ENCODE measurements around the gene SH3GL1.
A peak's percentile ranks its signal among the peaks of the same experiment; 100 is the strongest.

The SH3GL1 gene

GRCh38 chr19:4372165-4373012, 28.0 kb downstream of the SH3GL1 start:
- H3K4me3 ChIP-seq (ENCODE audit: control insufficient read depth, low read depth, low read length), result no peak overlapping the region
- TF ChIP-seq, protein P1, sequence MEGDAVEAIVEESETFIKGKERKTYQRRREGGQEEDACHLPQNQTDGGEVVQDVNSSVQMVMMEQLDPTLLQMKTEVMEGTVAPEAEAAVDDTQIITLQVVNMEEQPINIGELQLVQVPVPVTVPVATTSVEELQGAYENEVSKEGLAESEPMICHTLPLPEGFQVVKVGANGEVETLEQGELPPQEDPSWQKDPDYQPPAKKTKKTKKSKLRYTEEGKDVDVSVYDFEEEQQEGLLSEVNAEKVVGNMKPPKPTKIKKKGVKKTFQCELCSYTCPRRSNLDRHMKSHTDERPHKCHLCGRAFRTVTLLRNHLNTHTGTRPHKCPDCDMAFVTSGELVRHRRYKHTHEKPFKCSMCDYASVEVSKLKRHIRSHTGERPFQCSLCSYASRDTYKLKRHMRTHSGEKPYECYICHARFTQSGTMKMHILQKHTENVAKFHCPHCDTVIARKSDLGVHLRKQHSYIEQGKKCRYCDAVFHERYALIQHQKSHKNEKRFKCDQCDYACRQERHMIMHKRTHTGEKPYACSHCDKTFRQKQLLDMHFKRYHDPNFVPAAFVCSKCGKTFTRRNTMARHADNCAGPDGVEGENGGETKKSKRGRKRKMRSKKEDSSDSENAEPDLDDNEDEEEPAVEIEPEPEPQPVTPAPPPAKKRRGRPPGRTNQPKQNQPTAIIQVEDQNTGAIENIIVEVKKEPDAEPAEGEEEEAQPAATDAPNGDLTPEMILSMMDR (conservative IDR thresholded peaks at IDR 0.05; ENCODE audit: control insufficient read depth, insufficient read depth, low read depth, low read length), result no peak
- no peak for DNase-seq (ENCODE audit: low read depth)

- TF ChIP-seq, protein P1 (conservative IDR thresholded peaks at IDR 0.05; ENCODE audit: control insufficient read depth, insufficient read depth, low read depth, low read length), result no peak
- no peak for DNase-seq (ENCODE audit: low read depth)
- no peak overlapping the region for H3K4me3 ChIP-seq (ENCODE audit: control insufficient read depth, low read depth, low read length)
These were observed 28.8 kb downstream of the SH3GL1 start for GRCh38 chr19:4371247-4372164.

DNA sequence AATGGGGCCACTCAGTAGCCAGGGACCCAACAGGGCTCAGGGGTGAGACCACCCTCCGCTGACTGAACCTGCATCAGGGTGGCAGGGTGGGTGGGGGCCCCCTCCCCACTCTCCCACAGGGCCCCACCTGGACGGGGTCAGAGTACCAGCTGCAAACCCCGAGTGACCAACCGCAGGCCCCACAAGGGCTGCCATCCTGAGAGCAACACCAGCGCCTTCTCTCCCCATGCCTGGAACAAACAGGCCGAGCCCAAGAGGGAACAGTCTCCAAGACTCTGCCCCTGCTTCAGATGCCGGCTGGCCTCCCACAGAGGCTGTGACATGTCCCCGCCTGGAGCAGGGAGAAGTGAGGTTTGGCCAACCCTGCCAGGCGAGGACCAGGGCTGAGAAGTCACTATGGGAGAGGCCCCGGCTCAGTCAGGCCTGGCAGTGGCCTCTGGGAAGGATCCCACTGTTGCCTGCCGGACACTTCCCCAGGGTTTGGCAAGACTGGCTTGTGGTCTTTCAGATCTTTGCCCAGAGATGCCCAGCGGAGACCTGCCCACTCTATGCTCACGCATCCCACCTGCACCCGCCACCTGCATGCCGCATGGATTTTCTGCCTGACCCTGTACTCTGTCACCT, 29.8 kb downstream of the SH3GL1 start:
- H3K4me3 ChIP-seq (ENCODE audit: control insufficient read depth, low read depth, low read length), result no peak overlapping the region
- DNase-seq (ENCODE audit: low read depth), result no peak
- TF ChIP-seq, protein P1 (conservative IDR thresholded peaks at IDR 0.05; ENCODE audit: control insufficient read depth, insufficient read depth, low read depth, low read length), result no peak

GRCh38 chr19:4369888-4370260, 30.5 kb downstream of the SH3GL1 start:
- no peak overlapping the region for H3K4me3 ChIP-seq (ENCODE audit: control insufficient read depth, low read depth, low read length)
- DNase-seq (ENCODE audit: low read depth), result peak; percentile 59
- TF ChIP-seq, protein P1 (conservative IDR thresholded peaks at IDR 0.05; ENCODE audit: control insufficient read depth, insufficient read depth, low read depth, low read length), result peak; percentile 44

DNA sequence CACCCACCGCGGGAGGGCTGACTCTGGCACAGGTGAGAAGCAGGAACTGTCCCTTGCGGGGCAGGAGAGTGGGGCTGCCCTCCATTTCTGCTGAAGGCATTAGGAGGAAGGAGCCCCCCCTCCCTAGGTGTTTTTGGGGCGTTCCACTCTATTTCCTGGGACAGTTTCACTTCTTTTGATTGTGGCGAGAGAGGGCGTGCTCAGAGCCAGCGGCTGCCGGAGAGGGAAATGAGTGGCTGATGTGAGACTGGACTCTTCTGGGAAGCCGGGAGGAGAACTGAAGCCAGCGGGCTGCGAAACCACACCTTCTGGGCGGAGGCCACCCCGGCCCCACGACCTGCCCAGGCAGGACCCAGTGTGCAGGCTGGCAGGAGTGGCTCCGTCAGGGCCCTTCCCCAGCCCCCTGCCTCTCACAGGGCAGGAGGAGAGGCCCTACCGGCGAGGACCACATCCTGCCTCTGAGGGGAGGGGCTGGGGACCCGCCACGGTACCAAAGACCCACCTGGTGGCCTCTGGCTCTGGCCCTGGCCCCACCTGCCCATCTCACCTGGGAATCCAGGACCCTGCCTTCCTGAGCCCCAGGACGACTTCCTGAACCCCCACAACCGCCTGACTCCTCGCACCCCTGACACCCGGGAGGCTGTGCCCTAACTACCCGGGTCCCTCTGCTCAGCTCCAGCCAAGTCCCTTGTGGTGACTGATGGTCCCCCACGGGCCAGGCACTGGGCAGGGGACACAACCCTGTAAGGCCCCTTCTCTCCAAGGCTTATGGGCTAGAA, 31.0 kb downstream of the SH3GL1 start:
- DNase-seq (ENCODE audit: low read depth), result peak; percentile 47
- no peak overlapping the region for H3K4me3 ChIP-seq (ENCODE audit: control insufficient read depth, low read depth, low read length)
- TF ChIP-seq, protein P1 (conservative IDR thresholded peaks at IDR 0.05; ENCODE audit: control insufficient read depth, insufficient read depth, low read depth, low read length), result no peak

All from fibroblast of mammary gland (primary cell).